Endodermal cell (in vitro differentiated cells): ENCODE measurements around the gene BCKDHB. TPM values are rescaled to one million over a fixed set of nuclear protein-coding genes. Genes with fewer than 3 reads are reported as not detected.

Source experiments
- DNase-seq: peaks from one replicate; pipeline ENCODE4 v3.0.0-alpha.2; 2017
- H3K27ac ChIP-seq: 2 replicates; pipeline ENCODE4 v1.5.1; 2013; ENCODE audit warnings: mild to moderate bottlenecking, low read depth, low read length, moderate library complexity
- H3K27me3 ChIP-seq: 2 replicates; pipeline ENCODE4 v1.6.1; 2013; ENCODE audit warnings: mild to moderate bottlenecking, low read length, moderate library complexity; ENCODE audit not compliant: insufficient read depth, control insufficient read depth, poor library complexity, severe bottlenecking
- H3K36me3 ChIP-seq: 2 replicates; pipeline ENCODE4 v1.7.0; 2013; ENCODE audit warnings: mild to moderate bottlenecking, low read length, moderate library complexity; ENCODE audit not compliant: control insufficient read depth, insufficient read depth
- H3K4me1 ChIP-seq: one replicate; pipeline ENCODE4 v1.7.0; 2013; ENCODE audit warnings: low read length; ENCODE audit not compliant: control insufficient read depth, insufficient read depth
- H3K4me3 ChIP-seq: 2 replicates; pipeline ENCODE4 v1.5.1; 2013; ENCODE audit warnings: mild to moderate bottlenecking, low read length, moderate library complexity
- H3K9ac ChIP-seq: 2 replicates; pipeline ENCODE4 v1.6.1; 2013; ENCODE audit warnings: mild to moderate bottlenecking, low read length, moderate library complexity; ENCODE audit not compliant: poor library complexity, severe bottlenecking; ENCODE audit errors: extremely low read depth
- H3K9me3 ChIP-seq: 2 replicates; pipeline ENCODE4 v1.6.1; 2013; ENCODE audit warnings: mild to moderate bottlenecking, low read length, moderate library complexity; ENCODE audit not compliant: control insufficient read depth
- H3K27ac Mint-ChIP-seq: 2 replicates; pipeline ENCODE4 v1.8.0; 2020; ENCODE audit warnings: mixed read lengths
- H3K27me3 Mint-ChIP-seq: 2 replicates; pipeline ENCODE4 v1.8.0; 2021; ENCODE audit warnings: mild to moderate bottlenecking, mixed read lengths; ENCODE audit not compliant: insufficient read depth
- H3K36me3 Mint-ChIP-seq: 2 replicates; pipeline ENCODE4 v1.8.0; 2020; ENCODE audit warnings: low read depth, mixed read lengths
- H3K4me1 Mint-ChIP-seq: 2 replicates; pipeline ENCODE4 v1.8.0; 2020; ENCODE audit warnings: mixed read lengths
- H3K4me3 Mint-ChIP-seq: 2 replicates; pipeline ENCODE4 v1.8.0; 2020; ENCODE audit warnings: mild to moderate bottlenecking, moderate library complexity, mixed read lengths
- H3K9me3 Mint-ChIP-seq: 2 replicates; pipeline ENCODE4 v1.8.0; 2020; ENCODE audit warnings: mild to moderate bottlenecking, mixed read lengths
- WGBS, 2 experiments: methylation state at CpG; one replicate each; pipeline versions ENCODE4 v1.1.5 to v1.1.7; 2013; ENCODE audit warnings: missing lambda C conversion rate in 2 of 2, mixed read lengths in 1 of 2; ENCODE audit not compliant: insufficient coverage in 1 of 2, insufficient read length in 1 of 2; 5-methylcytosine and 5-hydroxymethylcytosine counted together
- total RNA-seq, 2 donors: library from RNA; stranded (reverse); fragmentation: NEBNext Ultra II Directional in 1 of 2; extraction: Animal tissue kit (Norgen Biotek cat#: 25700) in 1 of 2; gene quantifications; 2 replicates in 1 of 2; 3 replicates in 1 of 2; pipeline ENCODE4 v1.2.1, GENCODE V29; 2021
- TF ChIP-seq, protein P1 (sequence below): fragments of 200-600 bp; sonication (generic); conservative IDR thresholded peaks from 2 replicates; pipeline ENCODE4 v1.5.0; 2021; ENCODE audit warnings: antibody characterized with exemption, mild to moderate bottlenecking

Gene BCKDHB
- total RNA-seq, 2 donors from 2014 or later: 35.1 to 36.4 TPM

DNA sequence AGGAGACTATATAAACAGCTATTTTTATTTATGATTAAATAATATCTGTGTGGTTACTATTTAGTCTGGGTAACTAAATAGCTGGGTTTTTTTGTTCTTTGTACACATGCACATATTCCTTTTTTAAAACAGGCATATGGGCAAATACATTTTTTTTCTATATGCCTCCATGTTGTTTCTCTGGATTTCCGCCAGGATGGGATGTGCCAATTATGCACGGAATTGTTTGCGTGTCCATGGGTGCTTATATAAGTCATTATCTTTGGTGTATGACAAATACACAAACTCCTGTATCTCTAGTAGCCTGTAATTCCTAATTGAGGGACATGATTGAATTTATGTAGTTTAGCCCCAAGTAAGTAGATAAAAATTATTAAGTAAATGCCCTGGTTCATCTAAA is 226.9 kb downstream of the BCKDHB start:
- 67% methylated on average over 3 of the region's 3 CpGs; no CpG with 5 or more reads in 1 of the 2 experiments for WGBS, 2 experiments
- no peak overlapping the region for H3K9ac ChIP-seq
- Mint-ChIP-seq H3K27ac (no peak overlapping the region), H3K9me3 (no peaks in the 10 kb centered on the region), H3K27me3 (no peaks in the 10 kb centered on the region), H3K4me1 (peaks cover 32% of the 10 kb centered on the region), H3K36me3 (no peaks in the 10 kb centered on the region), H3K4me3 (no peak overlapping the region)
- H3K9me3 ChIP-seq: no peaks in the 10 kb centered on the region
- H3K4me1 ChIP-seq: no peaks in the 10 kb centered on the region
- H3K4me3 ChIP-seq: no peak overlapping the region
- H3K36me3 ChIP-seq: no peaks in the 10 kb centered on the region
- TF ChIP-seq, protein P1, sequence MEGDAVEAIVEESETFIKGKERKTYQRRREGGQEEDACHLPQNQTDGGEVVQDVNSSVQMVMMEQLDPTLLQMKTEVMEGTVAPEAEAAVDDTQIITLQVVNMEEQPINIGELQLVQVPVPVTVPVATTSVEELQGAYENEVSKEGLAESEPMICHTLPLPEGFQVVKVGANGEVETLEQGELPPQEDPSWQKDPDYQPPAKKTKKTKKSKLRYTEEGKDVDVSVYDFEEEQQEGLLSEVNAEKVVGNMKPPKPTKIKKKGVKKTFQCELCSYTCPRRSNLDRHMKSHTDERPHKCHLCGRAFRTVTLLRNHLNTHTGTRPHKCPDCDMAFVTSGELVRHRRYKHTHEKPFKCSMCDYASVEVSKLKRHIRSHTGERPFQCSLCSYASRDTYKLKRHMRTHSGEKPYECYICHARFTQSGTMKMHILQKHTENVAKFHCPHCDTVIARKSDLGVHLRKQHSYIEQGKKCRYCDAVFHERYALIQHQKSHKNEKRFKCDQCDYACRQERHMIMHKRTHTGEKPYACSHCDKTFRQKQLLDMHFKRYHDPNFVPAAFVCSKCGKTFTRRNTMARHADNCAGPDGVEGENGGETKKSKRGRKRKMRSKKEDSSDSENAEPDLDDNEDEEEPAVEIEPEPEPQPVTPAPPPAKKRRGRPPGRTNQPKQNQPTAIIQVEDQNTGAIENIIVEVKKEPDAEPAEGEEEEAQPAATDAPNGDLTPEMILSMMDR: no peak
- DNase-seq: no peak
- H3K27ac ChIP-seq: no peak overlapping the region
- H3K27me3 ChIP-seq: no peaks in the 10 kb centered on the region

DNA sequence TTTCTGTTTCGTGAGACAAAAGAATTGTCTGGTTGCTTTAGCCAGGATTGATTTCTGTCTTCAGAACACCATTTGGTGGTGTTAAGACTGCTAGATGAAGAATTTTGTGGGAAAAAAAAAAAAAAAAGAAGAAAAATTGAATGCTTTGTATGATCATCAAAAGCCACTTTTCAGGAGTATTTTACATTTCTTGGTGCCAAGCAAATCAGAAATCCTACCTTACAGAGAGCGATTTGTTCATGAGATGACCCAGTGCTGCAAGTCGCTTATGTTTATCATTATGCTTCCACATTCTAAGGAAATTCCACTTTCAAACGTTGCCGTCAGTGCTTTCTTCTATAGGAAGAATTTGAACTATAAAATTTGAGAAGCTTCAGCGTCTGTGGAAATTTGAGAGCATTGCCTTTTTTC is 228.7 kb downstream of the BCKDHB start:
- H3K4me1 ChIP-seq: no peaks in the 10 kb centered on the region
- 22 to 59% methylated on average over 3 to 6 of the region's 6 CpGs for WGBS, 2 experiments
- Mint-ChIP-seq H3K4me1 (peaks cover 27% of the 10 kb centered on the region), H3K4me3 (no peak overlapping the region), H3K27me3 (no peaks in the 10 kb centered on the region), H3K9me3 (no peaks in the 10 kb centered on the region), H3K27ac (peak overlapping the region; percentile 13), H3K36me3 (no peaks in the 10 kb centered on the region)
- TF ChIP-seq, protein P1: no peak
- no peaks in the 10 kb centered on the region for H3K9me3 ChIP-seq
- no peak overlapping the region for H3K4me3 ChIP-seq
- no peak overlapping the region for H3K9ac ChIP-seq
- no peaks in the 10 kb centered on the region for H3K27me3 ChIP-seq
- H3K36me3 ChIP-seq: no peaks in the 10 kb centered on the region
- DNase-seq: no peak
- H3K27ac ChIP-seq: peak overlapping the region; percentile 70

DNA sequence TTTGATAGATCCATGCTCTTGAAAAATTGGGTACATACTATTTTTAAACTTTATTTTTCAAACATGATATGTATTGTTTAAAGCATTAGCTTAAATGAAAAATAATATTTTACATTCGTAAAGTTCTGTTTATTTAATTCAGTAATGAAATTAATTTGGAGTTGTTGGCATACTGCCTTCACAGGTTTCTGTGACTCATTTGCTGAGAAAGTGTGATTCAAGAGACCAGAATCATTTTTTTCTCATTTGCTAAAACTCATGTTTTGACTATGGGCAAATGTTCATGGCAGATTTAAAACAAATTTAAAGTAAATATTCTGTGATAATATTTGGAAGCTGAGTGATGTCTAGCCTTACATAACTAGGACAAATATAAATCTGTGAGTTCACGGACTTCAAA is 230.4 kb downstream of the BCKDHB start:
- Mint-ChIP-seq H3K4me1 (peaks cover 20% of the 10 kb centered on the region), H3K9me3 (no peaks in the 10 kb centered on the region), H3K27ac (no peak overlapping the region), H3K4me3 (no peak overlapping the region), H3K27me3 (no peaks in the 10 kb centered on the region), H3K36me3 (no peaks in the 10 kb centered on the region)
- Histone ChIP-seq H3K4me1 (no peaks in the 10 kb centered on the region), H3K9me3 (no peaks in the 10 kb centered on the region), H3K27ac (no peak overlapping the region), H3K27me3 (no peaks in the 10 kb centered on the region), H3K9ac (no peak overlapping the region), H3K36me3 (no peaks in the 10 kb centered on the region), H3K4me3 (no peak overlapping the region)
- TF ChIP-seq, protein P1: no peak
- WGBS, 2 experiments: 93% methylated on average over 2 of the region's 2 CpGs; no CpG with 5 or more reads in 1 of the 2 experiments
- DNase-seq: no peak
